Osteocyte (in vitro differentiated cells): ENCODE data around the gene TLR4. TPM values are rescaled to one million over a fixed set of nuclear protein-coding genes. Genes with fewer than 3 reads are reported as not detected.

Experiments used
- DNase-seq: peaks from one replicate; pipeline ENCODE4 v3.0.0; 2021; ENCODE audit warnings: mixed read lengths; ENCODE audit not compliant: unreplicated experiment; ENCODE audit errors: extremely low spot score
- H3K27ac Mint-ChIP-seq: one replicate; pipeline ENCODE4 v1.8.0; 2021; ENCODE audit warnings: mild to moderate bottlenecking, mixed read lengths; ENCODE audit not compliant: unreplicated experiment
- H3K27me3 Mint-ChIP-seq: one replicate; pipeline ENCODE4 v1.8.0; 2021; ENCODE audit warnings: mixed read lengths; ENCODE audit not compliant: unreplicated experiment
- H3K36me3 Mint-ChIP-seq: one replicate; pipeline ENCODE4 v1.8.0; 2021; ENCODE audit warnings: mixed read lengths; ENCODE audit not compliant: unreplicated experiment
- H3K4me1 Mint-ChIP-seq: one replicate; pipeline ENCODE4 v1.8.0; 2021; ENCODE audit warnings: mixed read lengths; ENCODE audit not compliant: unreplicated experiment
- H3K4me3 Mint-ChIP-seq: one replicate; pipeline ENCODE4 v1.8.0; 2021; ENCODE audit warnings: mild to moderate bottlenecking, moderate library complexity, mixed read lengths; ENCODE audit not compliant: unreplicated experiment
- H3K9me3 Mint-ChIP-seq: one replicate; pipeline ENCODE4 v1.8.0; 2021; ENCODE audit warnings: mixed read lengths; ENCODE audit not compliant: unreplicated experiment
- long read RNA-seq: library from polyadenylated mRNA; unstranded; transcript quantifications from one replicate; pipeline ENCODE4 v2.0.0, GENCODE V29; 2021
- total RNA-seq: library from RNA; stranded (reverse); gene quantifications from 2 replicates; pipeline ENCODE4 v1.2.1, GENCODE V29; 2021
- TF ChIP-seq, protein P1 (sequence below): fragments of 200-600 bp; sonication (generic); IDR thresholded peaks from 2 replicates; pipeline ENCODE4 v1.5.0; 2021; ENCODE audit warnings: antibody characterized with exemption, mild to moderate bottlenecking, moderate library complexity

Gene TLR4
- total RNA-seq, result 28.9 and 30.5 TPM in 2 replicates
- long read RNA-seq, full-length matches to known transcripts, result 45 of 69 reads
- long read RNA-seq, partial matches to known transcripts, result 20 of 69 reads
- long read RNA-seq, other reads (novel, unspliced or antisense), result 4 of 69 reads

DNA sequence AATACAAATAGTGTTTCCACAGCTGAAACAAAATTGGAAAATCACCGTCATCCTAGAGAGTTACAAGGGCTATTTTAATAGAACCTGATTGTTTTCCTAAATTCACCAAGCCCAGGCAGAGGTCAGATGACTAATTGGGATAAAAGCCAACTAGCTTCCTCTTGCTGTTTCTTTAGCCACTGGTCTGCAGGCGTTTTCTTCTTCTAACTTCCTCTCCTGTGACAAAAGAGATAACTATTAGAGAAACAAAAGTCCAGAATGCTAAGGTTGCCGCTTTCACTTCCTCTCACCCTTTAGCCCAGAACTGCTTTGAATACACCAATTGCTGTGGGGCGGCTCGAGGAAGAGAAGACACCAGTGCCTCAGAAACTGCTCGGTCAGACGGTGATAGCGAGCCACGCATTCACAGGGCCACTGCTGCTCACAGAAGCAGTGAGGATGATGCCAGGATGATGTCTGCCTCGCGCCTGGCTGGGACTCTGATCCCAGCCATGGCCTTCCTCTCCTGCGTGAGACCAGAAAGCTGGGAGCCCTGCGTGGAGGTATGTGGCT lies at the start of gene TLR4:
TLR4 (plus strand) TSS at position 380 of the 552 bp plus-strand sequence; CDS start at position 450, 70 bp downstream.
- Mint-ChIP-seq H3K27ac (peak within 1 kb of the TSS; percentile 86), H3K4me3 (peak within 1 kb of the TSS; percentile 81), H3K36me3 (peaks cover 4% of the 10 kb centered on the region), H3K4me1 (peaks cover 52% of the 10 kb centered on the region), H3K27me3 (no peaks in the 10 kb centered on the region), H3K9me3 (no peaks in the 10 kb centered on the region)
- TF ChIP-seq, protein P1, sequence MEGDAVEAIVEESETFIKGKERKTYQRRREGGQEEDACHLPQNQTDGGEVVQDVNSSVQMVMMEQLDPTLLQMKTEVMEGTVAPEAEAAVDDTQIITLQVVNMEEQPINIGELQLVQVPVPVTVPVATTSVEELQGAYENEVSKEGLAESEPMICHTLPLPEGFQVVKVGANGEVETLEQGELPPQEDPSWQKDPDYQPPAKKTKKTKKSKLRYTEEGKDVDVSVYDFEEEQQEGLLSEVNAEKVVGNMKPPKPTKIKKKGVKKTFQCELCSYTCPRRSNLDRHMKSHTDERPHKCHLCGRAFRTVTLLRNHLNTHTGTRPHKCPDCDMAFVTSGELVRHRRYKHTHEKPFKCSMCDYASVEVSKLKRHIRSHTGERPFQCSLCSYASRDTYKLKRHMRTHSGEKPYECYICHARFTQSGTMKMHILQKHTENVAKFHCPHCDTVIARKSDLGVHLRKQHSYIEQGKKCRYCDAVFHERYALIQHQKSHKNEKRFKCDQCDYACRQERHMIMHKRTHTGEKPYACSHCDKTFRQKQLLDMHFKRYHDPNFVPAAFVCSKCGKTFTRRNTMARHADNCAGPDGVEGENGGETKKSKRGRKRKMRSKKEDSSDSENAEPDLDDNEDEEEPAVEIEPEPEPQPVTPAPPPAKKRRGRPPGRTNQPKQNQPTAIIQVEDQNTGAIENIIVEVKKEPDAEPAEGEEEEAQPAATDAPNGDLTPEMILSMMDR, result no peak
- no peak for DNase-seq

DNA sequence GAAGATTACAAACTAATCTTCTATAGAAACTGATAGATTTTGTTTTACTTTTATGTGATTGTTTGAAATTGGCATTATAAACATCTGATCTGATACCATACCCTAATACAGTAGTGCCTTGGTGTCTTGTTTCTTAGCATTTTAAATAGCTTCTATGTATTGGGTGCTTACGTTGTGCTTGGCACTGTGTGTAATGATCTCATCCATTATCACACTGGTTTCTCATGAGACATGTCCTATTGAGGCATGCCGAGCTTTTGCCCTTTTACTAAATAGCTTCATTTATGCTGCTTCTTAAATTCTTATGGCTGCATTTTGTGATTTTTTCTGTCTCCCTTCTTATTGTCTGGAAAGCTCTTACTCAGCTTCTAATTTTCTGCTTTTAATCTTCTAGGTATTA lies 48.2 kb upstream of the TLR4 start:
- H3K4me1 Mint-ChIP-seq, result no peaks in the 10 kb centered on the region
- DNase-seq, result no peak
- TF ChIP-seq, protein P1, result no peak
- H3K36me3 Mint-ChIP-seq, result no peaks in the 10 kb centered on the region
- peaks cover 45% of the 10 kb centered on the region for H3K27me3 Mint-ChIP-seq
- H3K4me3 Mint-ChIP-seq, result no peak overlapping the region
- no peaks in the 10 kb centered on the region for H3K9me3 Mint-ChIP-seq
- H3K27ac Mint-ChIP-seq, result no peak overlapping the region

DNA sequence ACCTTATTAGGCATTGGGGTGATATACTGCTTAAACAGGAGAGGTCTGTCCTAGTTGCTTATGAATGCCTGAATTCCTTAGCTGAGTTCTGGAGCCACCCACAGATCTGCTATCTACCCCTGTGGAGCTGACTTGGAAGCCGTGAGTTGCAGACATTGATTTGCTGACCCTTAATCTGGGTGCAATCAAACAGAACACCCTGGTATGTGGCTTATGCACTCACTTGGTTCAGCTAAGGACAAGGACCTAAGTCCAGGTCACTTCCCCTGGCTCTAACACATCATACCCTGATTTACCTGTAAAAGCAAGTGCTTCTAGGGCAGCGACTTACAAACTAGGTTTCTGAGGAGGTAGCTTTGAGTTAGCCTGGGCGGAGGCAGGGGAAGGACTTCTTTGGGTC lies 41.6 kb upstream of the TLR4 start:
- Mint-ChIP-seq H3K27me3 (peaks cover 12% of the 10 kb centered on the region), H3K36me3 (no peaks in the 10 kb centered on the region), H3K4me1 (peaks cover 3% of the 10 kb centered on the region), H3K4me3 (no peak overlapping the region), H3K9me3 (no peaks in the 10 kb centered on the region), H3K27ac (no peak overlapping the region)
- DNase-seq, result no peak
- TF ChIP-seq, protein P1, result no peak

DNA sequence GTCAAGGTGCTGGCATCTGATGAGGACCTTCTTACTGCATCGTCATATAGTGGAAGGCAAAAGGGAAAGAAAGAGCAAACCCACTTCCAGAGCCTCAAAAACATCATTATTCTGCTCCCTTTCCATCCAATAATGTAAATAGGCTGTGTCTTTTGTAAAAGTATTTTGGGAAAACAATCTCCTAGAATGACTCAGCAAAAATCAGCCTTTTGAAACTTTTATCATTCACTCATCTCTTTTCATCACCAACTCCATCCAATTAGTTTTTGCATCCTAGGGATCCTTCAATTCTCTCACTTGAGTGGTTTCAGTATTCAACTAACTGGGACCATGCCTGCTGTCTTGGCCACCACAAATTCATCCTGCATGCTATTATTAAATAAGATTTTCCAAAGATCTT lies 39.8 kb upstream of the TLR4 start:
- H3K4me3 Mint-ChIP-seq, result no peak overlapping the region
- peaks cover 3% of the 10 kb centered on the region for H3K4me1 Mint-ChIP-seq
- peaks cover 10% of the 10 kb centered on the region for H3K27me3 Mint-ChIP-seq
- no peaks in the 10 kb centered on the region for H3K36me3 Mint-ChIP-seq
- TF ChIP-seq, protein P1, result no peak
- no peaks in the 10 kb centered on the region for H3K9me3 Mint-ChIP-seq
- no peak overlapping the region for H3K27ac Mint-ChIP-seq
- DNase-seq, result no peak

DNA sequence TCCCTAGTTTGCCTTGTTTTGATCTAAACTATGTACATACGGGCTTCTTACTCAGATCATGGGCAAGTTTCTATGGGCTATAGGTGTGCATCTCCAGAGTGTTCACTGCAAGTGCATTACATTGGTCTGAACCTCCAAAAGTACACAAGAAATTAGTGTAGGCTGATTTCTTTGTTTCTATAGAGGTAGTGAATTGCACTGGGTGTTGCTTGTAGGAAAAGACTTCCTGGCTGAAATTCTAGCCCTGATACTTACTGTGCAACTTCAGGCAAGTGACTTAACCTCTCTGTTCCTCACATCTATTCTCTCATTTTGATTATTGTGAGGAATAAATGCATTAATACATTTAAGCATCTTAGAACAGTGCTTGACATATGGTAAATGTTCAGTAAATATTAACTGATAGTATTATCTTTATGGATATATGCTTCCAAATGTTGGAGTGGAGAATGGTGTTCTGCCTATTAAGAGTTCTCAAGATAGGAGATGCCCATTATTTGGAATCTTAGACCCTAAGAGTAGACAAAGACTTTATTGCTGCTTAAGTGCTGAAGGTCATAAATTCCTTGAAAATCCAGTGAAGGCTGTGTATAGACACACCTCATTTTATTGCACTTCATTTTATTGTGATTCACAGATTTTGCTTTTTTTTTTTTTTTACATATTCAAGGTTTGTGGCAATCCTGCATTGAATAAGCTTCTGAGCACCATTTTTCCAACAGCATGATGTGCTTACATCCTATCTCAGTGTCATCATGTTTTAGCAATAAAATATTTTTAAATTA lies 38.4 kb upstream of the TLR4 start:
- Mint-ChIP-seq H3K27ac (no peak overlapping the region), H3K36me3 (no peaks in the 10 kb centered on the region), H3K27me3 (peaks cover 2% of the 10 kb centered on the region), H3K4me1 (peaks cover 3% of the 10 kb centered on the region), H3K4me3 (no peak overlapping the region), H3K9me3 (no peaks in the 10 kb centered on the region)
- DNase-seq, result no peak
- TF ChIP-seq, protein P1, result no peak
